HEK293T (cell line): ENCODE results near the gene TECTB.

Experiments used
- CTBP1 ChIP-seq: fragments of 450-650 bp; IDR thresholded peaks from 2 replicates; pipeline ENCODE4 v1.6.1; 2016; ENCODE audit warnings: borderline replicate concordance
- FOXM1 ChIP-seq: fragments of 450-650 bp; IDR thresholded peaks from 2 replicates; pipeline ENCODE4 v1.6.1; 2017; ENCODE audit warnings: mild to moderate bottlenecking, borderline replicate concordance

DNA sequence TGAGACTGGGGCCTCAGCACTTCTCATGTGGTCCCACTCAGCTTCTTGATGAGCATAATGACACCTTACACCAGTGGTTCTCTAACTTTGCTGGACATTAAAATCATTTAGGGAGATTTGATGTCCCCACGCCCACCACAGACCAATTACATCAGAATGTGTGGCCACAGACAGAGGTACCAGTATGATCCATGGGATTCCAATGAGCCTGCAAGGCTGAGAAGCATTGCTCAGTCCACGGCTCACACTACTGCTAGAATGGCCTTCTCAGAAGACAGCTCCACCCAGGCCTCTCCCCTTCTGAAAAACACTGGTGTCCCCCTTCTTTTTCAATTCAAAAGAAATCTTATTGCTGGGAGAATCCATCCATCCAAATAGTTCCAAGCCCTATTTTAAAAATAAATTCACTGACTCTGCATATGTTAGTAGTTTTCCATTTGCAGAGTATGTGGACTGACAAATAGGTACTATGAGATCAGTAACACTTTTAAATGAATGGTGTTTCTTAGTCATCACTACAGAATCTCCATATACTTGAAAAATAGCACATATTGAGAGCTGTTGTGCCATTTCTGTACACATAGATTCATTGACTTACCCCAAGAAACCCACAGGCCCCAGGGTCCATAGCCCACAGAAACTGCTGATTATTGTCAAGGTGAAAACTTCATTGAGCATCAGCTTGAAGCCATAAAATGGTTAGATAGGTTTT is 34.5 kb upstream of the TECTB start:
- no peak for TF ChIP-seq CTBP1
- TF ChIP-seq FOXM1 = no peak
